Psoas muscle (tissue), 8 donors: ENCODE data around the gene MARCHF11. TPM values are rescaled to one million over a fixed set of nuclear protein-coding genes. Genes with fewer than 3 reads are reported as not detected.

Experiments used
- ATAC-seq, 4 donors: fragments of 200-7000 bp; cut with Tn5 transposase; one replicate each; pipeline ENCODE4 v1.9.1; 2020; ENCODE audit warnings: moderate library complexity in 3 of 4, mild to moderate bottlenecking in 2 of 4
- DNase-seq, 2 donors: peaks; one replicate each; pipeline ENCODE4 v3.0.0-alpha.2; 2020
- H3K27ac ChIP-seq: fragments of 200-600 bp; one replicate; pipeline ENCODE4 v1.8.0; 2022
- H3K27me3 ChIP-seq, 3 donors: fragments of 200-600 bp in 1 of 3; one replicate each; pipeline versions ENCODE4 v1.6.1 to v1.8.0; 2013 to 2022; ENCODE audit warnings: low read length in 2 of 3, mild to moderate bottlenecking in 2 of 3, moderate library complexity in 1 of 3; ENCODE audit not compliant: insufficient read depth in 3 of 3
- H3K36me3 ChIP-seq, 2 donors: fragments of 200-600 bp in 1 of 2; one replicate each; pipeline versions ENCODE4 v1.6.1 to v1.8.0; 2013 to 2022; ENCODE audit warnings: low read depth in 1 of 2, mild to moderate bottlenecking in 1 of 2, moderate library complexity in 1 of 2; ENCODE audit not compliant: insufficient read depth in 1 of 2
- H3K4me1 ChIP-seq: fragments of 200-600 bp; one replicate; pipeline ENCODE4 v1.8.0; 2022
- H3K4me3 ChIP-seq: fragments of 200-600 bp; one replicate; pipeline ENCODE4 v1.8.0; 2022; ENCODE audit warnings: mild to moderate bottlenecking
- H3K9me3 ChIP-seq: fragments of 200-600 bp; one replicate; pipeline ENCODE4 v1.8.0; 2022
- WGBS, 3 donors: extraction: QIAGEN DNeasy Blood & Tissue Kit; methylation state at CpG; one replicate each; pipeline versions ENCODE4 v1.1.6 to v1.1.7; 2013; 5-methylcytosine and 5-hydroxymethylcytosine counted together
- intact Hi-C, 2 donors: fragments of 100-400 bp; cut with DNase I; formaldehyde crosslinking; loops; one replicate each; pipeline versions ENCODE4 v1.11.0 to v1.14.2; 2022
- polyA plus RNA-seq, 3 donors: library from polyadenylated mRNA; stranded (reverse); fragments of 200-250 nt; gene quantifications; one replicate each; pipeline ENCODE4 v1.2.3, GENCODE V29; 2013
- total RNA-seq, 4 donors: library from RNA; stranded (reverse); fragmentation: NEBNext Ultra II Directional in 2 of 4; extraction: Animal tissue kit (Norgen Biotek cat#: 25700) in 2 of 4; gene quantifications; one replicate each; pipeline versions ENCODE4 v1.2.1 to v1.2.4, GENCODE V29; 2021 to 2023
- TF ChIP-seq, protein P1 (sequence below): fragments of 200-600 bp; IDR thresholded peaks from one replicate; pipeline ENCODE4 v1.8.0; 2022; ENCODE audit warnings: antibody characterized with exemption
- donor health status: healthy with polysubstance abuse.
- donor health status: DM: no; HTN: no; CAD: no; lungs with moderate emphysema.
- donor health status: Bipolar disorder and iron deficiency.
- donor health status: healthy.
- donor health status: DM: yes; HTN: yes; CAD: no.
- donor health status: DM: no; HTN: no; CAD: no.
- donor health status: DM: no; HTN: no; CAD: no.
- donor health status: DM: yes; HTN: yes; CAD: no.

The MARCHF11 gene
- total and polyA plus RNA-seq, 7 donors = not detected

DNA sequence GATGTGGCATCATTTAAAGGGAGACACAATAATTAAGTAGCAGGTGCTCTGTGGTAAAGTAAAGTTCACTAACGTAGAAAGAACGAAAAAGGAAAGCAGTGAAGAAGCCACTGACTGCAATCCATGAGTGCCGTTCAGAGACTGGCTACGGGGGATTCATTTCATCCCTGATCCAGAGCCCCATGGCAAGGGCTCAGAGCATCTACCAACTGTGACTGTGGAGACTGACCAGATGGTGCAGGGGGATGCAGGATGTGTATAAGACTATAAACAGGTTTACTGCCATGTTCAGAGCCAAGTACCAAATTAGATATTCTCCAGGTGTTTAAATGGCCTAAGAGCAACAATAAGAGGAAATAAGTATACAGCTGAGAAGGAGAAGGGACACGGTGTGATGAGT is 47.7 kb downstream of the MARCHF11 start:
- TF ChIP-seq, protein P1, sequence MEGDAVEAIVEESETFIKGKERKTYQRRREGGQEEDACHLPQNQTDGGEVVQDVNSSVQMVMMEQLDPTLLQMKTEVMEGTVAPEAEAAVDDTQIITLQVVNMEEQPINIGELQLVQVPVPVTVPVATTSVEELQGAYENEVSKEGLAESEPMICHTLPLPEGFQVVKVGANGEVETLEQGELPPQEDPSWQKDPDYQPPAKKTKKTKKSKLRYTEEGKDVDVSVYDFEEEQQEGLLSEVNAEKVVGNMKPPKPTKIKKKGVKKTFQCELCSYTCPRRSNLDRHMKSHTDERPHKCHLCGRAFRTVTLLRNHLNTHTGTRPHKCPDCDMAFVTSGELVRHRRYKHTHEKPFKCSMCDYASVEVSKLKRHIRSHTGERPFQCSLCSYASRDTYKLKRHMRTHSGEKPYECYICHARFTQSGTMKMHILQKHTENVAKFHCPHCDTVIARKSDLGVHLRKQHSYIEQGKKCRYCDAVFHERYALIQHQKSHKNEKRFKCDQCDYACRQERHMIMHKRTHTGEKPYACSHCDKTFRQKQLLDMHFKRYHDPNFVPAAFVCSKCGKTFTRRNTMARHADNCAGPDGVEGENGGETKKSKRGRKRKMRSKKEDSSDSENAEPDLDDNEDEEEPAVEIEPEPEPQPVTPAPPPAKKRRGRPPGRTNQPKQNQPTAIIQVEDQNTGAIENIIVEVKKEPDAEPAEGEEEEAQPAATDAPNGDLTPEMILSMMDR = no peak
- H3K36me3 ChIP-seq = no peaks in the 10 kb centered on the region
- no peak overlapping the region for H3K27ac ChIP-seq
- no peak for ATAC-seq
- 64 to 81% (median 71%) methylated on average over 5 of the region's 5 CpGs for WGBS, 3 donors
- H3K9me3 ChIP-seq = peaks cover 4% of the 10 kb centered on the region
- H3K27me3 ChIP-seq = no peaks in the 10 kb centered on the region
- intact Hi-C loops = no loop called here
- no peak for DNase-seq
- no peaks in the 10 kb centered on the region for H3K4me1 ChIP-seq
- H3K4me3 ChIP-seq = no peak overlapping the region

DNA sequence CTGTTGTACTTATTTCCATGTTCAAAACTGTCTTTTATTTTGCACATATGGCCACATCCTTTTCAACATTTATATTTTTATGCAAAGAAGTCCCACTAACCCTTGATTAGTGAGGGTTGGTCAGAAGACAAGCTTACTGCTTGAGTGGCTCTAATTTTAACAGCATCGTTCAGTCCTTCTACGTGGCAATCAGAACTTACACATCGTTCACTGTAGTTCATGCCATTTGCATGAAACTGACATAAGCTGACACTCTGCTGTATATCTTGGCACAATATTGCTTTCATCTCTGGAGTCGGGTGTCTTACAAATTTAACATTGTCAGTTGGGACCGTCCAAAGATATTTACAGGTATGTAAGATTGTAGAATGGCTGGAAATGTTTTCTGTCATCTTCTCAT is 50.6 kb downstream of the MARCHF11 start:
- TF ChIP-seq, protein P1 = no peak
- Histone ChIP-seq H3K4me3 (no peak overlapping the region), H3K9me3 (peaks cover 4% of the 10 kb centered on the region), H3K27me3 (no peaks in the 10 kb centered on the region), H3K36me3 (no peaks in the 10 kb centered on the region), H3K4me1 (no peaks in the 10 kb centered on the region), H3K27ac (no peak overlapping the region)
- intact Hi-C loops = no loop called here
- WGBS, 3 donors = 47 to 66% (median 65%) methylated on average over 5 of the region's 5 CpGs
- no peak for ATAC-seq
- no peak for DNase-seq

DNA sequence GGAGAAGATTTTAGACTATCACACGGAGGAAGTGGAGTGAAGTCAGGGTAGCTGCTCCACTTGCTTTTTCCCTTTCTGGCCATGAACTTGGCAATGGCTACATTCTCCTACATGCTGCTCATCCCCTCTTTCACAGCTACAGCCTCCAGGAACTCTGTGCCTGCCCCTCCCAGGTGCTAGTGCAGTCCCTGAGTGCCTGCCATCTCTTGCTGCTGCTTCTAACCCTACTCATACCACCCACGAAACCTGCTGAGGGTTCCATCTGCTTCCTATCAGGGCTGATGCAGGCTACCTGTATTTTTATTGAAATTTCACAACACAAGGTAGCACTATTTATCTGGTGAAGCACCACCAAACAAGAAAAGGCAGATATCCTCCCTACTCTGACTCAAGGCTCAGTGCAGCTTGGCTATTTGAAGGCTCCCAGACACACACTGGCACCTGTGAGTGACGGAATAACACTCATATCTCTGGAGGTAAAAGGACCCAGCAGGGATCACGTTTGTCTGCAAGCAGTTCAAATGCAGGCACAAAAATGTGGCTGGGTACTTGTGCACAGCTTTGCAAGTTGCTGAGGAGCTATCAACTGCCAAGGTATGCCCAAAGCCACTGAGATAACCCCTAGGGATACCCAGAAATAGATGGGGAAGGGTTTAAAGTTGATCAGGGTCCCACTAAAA is 51.6 kb downstream of the MARCHF11 start:
- WGBS, 3 donors = 60 to 68% (median 63%) methylated on average over 4 of the region's 4 CpGs
- no peaks in the 10 kb centered on the region for H3K27me3 ChIP-seq
- TF ChIP-seq, protein P1 = no peak
- no peak overlapping the region for H3K27ac ChIP-seq
- H3K4me1 ChIP-seq = no peaks in the 10 kb centered on the region
- no peaks in the 10 kb centered on the region for H3K36me3 ChIP-seq
- intact Hi-C loops = no loop called here
- ATAC-seq (no peak), DNase-seq (no peak)
- no peaks in the 10 kb centered on the region for H3K9me3 ChIP-seq
- no peak overlapping the region for H3K4me3 ChIP-seq

DNA sequence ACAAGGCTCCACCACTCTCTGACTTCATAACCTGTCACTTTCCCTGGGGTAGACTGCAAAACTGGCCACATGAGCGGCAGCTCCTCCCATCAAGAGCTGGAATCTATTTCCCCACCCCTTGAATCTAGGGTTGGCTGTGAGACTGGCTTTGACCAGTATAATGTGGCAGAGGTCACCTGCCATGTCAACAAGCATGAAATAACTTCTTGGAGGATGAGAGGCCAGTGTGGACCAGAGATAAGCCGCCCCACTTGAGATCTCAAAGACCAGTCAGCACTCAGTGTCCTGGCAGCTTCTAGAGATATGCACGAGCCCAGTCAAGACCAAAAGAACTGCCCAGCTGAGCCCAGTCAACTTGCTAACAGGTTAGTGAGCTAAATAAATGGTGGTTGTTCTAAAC is 59.0 kb downstream of the MARCHF11 start:
- intact Hi-C loops = no loop called here
- ATAC-seq (no peak), DNase-seq (no peak)
- no peaks in the 10 kb centered on the region for H3K27me3 ChIP-seq
- no peaks in the 10 kb centered on the region for H3K4me1 ChIP-seq
- no peaks in the 10 kb centered on the region for H3K9me3 ChIP-seq
- TF ChIP-seq, protein P1 = no peak
- no peak overlapping the region for H3K27ac ChIP-seq
- H3K36me3 ChIP-seq = no peaks in the 10 kb centered on the region
- WGBS, 3 donors = 72 to 82% (median 81%) methylated on average over 3 of the region's 3 CpGs
- no peak overlapping the region for H3K4me3 ChIP-seq

DNA sequence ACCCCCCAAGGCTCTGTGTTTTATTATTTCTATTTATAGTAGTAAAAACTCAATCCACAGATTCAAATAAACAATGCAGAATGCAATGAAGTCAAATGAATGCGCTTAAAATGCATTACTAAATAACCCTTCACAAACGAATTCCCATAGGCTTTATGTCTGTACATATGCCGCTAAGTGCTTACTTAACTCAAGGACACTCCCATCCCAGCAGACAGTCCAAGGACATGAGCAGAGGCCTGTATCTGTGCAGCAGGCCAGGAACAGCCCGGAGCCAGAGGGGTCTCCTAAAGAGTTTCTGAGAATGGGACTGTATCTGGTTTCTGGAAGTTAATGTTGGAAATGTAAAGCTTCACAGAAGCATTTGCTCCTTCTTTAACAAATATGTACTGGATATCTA is 59.8 kb downstream of the MARCHF11 start:
- H3K4me1 ChIP-seq = no peaks in the 10 kb centered on the region
- ATAC-seq = no peak

More for the DNA sequence above, 59.8 kb downstream of the MARCHF11 start:
- intact Hi-C loops = no loop called here
- H3K36me3 ChIP-seq = no peaks in the 10 kb centered on the region
- no peak overlapping the region for H3K27ac ChIP-seq
- TF ChIP-seq, protein P1 = no peak
- no peak overlapping the region for H3K4me3 ChIP-seq
- no peaks in the 10 kb centered on the region for H3K27me3 ChIP-seq
- 74 to 84% (median 84%) methylated on average over 4 of the region's 4 CpGs for WGBS, 3 donors
- no peaks in the 10 kb centered on the region for H3K9me3 ChIP-seq
- no peak for DNase-seq
